Loucy (cell line): ENCODE results near the gene RNLS.

Source experiments
- CTCF ChIP-seq: fragments of 200-600 bp; sonication (generic); conservative IDR thresholded peaks from 2 replicates; pipeline ENCODE4 v1.5.1; 2014; ENCODE audit warnings: mild to moderate bottlenecking, antibody characterized with exemption, low read length
- EZH2phosphoT487 ChIP-seq: fragments of 200-600 bp; IDR thresholded peaks from 2 replicates; pipeline ENCODE4 v1.6.1; 2018; ENCODE audit warnings: antibody characterized with exemption, mild to moderate bottlenecking, moderate library complexity, borderline replicate concordance

- TF ChIP-seq CTCF (no peak), EZH2phosphoT487 (no peak)
Observed at GRCh38 chr10:88472540-88472939, 110.6 kb downstream of the RNLS start.
